ENCODE results near the gene ZMYND11.

The ZMYND11 gene

DNA sequence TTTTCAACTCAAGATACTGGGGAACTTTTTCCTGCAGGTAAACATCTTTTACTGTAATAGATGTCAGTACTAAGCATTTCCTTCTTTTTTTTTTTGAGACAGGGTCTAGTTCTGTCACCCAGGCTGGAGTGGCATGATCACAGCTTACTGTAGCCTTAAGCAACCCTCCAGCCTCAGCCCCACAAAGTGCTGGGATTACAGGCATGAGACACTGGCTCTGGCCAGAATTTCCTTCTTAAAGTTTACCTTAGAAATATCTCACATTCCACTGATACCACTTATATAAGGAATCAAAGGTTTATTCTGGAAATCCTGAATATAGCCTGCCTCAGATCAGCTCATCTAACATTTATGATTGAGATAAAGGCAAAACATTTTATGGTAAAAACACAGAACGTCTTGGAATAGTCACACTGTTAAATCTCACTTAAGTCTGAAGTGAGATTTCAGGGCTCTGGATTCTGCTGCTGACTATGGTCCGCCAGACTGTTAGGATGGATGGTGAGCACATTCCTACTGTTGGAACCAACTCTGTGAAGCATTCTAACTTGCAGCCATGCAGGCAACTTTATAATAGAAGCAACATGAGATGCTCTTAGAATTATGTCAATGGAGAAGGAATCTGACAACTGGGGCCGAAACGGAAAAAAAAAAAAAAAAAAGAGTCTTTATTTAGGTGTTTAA, 151.9 kb downstream of the ZMYND11 start:
- Mint-ChIP-seq H3K27ac (no peak overlapping the region), H3K4me1 (no peaks in the 10 kb centered on the region), H3K36me3 (ENCODE audit: low read depth) (peaks cover 62% of the 10 kb centered on the region), H3K4me3 (no peak overlapping the region), H3K9me3 (no peaks in the 10 kb centered on the region), H3K27me3 (ENCODE audit: low read depth) (no peaks in the 10 kb centered on the region)
- no peak for TF ChIP-seq CTCF (IDR thresholded peaks at IDR 0.05; ENCODE audit: unreplicated experiment in 3 of 3)

GRCh38 chr10:287814-288213, 152.6 kb downstream of the ZMYND11 start:
- H3K4me3 Mint-ChIP-seq: no peak overlapping the region

DNA sequence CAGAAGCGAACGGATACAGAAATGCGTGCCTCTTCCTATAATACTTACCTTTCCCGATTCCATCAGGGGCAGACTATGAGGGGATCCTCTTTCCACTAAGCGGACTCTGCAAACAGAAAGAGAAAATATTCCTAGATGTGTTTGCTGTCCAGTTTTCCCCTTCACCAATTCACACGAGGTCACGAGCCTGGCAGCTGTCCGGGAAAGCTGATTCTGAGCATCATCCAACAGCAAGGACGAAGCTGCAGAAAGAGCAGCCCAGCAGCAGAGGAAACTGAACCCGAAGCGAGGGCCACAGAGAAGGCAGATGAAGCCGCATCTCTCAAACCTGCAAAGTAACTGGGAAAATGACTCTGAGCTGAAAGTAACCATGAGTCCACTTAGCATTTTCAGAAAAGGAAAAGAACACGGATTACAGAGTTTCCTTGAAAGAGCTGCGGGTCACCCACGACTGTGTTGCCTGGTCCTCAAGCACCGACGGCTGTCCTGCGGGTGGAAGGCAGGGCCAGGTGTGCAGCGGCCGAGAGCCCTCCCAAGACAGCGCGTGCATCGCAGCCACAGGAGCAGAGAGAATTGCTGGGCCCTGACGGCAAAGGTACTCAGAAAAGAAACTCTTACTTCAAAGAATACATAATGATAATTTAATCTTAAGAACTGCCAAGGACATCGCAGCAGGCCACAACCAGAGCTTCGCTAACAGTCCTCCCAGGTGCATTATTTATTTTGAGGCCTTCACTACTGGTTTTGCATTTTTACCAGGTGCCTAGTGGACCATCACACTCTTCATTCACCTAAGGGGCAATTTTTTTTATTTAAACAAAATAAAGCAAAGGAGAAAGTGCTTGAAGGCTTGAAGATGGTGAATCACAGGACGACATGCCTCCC, 153.3 kb downstream of the ZMYND11 start:
- H3K4me1 Mint-ChIP-seq: peaks cover 2% of the 10 kb centered on the region
- no peak overlapping the region for H3K27ac Mint-ChIP-seq
- H3K4me3 Mint-ChIP-seq: no peak overlapping the region
- no peak for TF ChIP-seq CTCF (IDR thresholded peaks at IDR 0.05; ENCODE audit: unreplicated experiment in 3 of 3)
- H3K36me3 Mint-ChIP-seq (ENCODE audit: low read depth): peaks cover 58% of the 10 kb centered on the region
- no peaks in the 10 kb centered on the region for H3K9me3 Mint-ChIP-seq
- no peaks in the 10 kb centered on the region for H3K27me3 Mint-ChIP-seq (ENCODE audit: low read depth)

More at GRCh38 chr10:287814-288213, 152.6 kb downstream of the ZMYND11 start:
- H3K27ac Mint-ChIP-seq: no peak overlapping the region
- H3K36me3 Mint-ChIP-seq (ENCODE audit: low read depth): peaks cover 65% of the 10 kb centered on the region
- no peaks in the 10 kb centered on the region for H3K27me3 Mint-ChIP-seq (ENCODE audit: low read depth)
- no peaks in the 10 kb centered on the region for H3K4me1 Mint-ChIP-seq
- no peaks in the 10 kb centered on the region for H3K9me3 Mint-ChIP-seq
- TF ChIP-seq CTCF (IDR thresholded peaks at IDR 0.05; ENCODE audit: unreplicated experiment in 3 of 3): peak in 2 of 3 experiments; percentile 9 to 23

DNA sequence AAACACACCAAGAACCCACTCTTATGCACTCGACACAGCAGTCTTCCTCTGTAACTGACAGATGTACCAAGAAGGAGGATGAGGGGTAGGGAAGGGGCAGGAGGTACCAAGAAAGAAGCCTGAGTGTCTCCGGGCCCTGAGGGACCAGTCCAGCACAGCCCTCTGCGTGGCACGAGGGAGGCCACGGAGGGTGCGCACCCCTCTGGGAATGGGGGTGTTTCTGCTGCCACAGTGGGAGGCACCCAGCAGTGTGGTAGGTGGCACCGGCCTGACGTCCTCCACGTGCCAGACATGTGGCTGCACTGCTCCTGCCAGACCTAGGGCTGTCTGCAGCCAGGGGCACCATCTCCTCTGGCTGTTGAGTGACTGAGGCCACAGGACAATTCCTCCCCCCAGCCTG, 154.3 kb downstream of the ZMYND11 start:
- H3K9me3 Mint-ChIP-seq: no peaks in the 10 kb centered on the region
- H3K4me3 Mint-ChIP-seq: no peak overlapping the region
- peaks cover 48% of the 10 kb centered on the region for H3K36me3 Mint-ChIP-seq (ENCODE audit: low read depth)
- H3K4me1 Mint-ChIP-seq: peaks cover 4% of the 10 kb centered on the region
- no peak for TF ChIP-seq CTCF (IDR thresholded peaks at IDR 0.05; ENCODE audit: unreplicated experiment in 3 of 3)
- no peaks in the 10 kb centered on the region for H3K27me3 Mint-ChIP-seq (ENCODE audit: low read depth)
- no peak overlapping the region for H3K27ac Mint-ChIP-seq

DNA sequence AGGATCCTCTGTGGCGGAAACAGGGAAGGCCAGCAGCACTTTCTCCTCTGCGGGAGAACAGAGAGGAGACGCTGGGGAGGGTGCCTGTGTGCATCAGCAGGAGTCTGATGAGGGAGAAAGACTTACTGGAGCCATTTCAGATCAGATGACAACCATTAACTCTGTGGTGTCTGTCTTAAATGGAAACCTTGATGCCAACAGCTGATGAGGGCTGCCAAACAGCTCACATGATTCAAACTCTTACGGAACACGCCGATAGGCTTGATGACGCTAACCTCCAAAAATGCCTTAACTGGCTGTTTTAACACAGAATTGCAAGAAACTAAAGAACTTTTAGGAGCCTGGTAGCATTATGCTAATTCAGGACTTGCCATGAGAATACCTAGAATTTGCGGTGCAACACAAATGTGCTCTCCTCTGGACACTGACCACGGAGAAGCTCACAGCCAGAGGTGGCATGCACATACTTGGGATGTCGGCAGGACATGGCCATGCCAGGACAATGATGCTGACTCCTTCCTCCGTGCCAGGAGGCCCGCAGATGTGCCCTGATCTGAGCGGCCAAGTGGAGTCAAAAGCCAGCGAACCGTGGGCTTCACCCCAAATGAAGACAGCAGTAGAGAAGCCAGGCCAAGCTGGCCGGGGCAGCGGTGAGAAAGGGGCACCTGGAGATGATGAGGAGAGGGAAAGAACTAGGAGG, 154.9 kb downstream of the ZMYND11 start:
- Mint-ChIP-seq H3K9me3 (no peaks in the 10 kb centered on the region), H3K27ac (no peak overlapping the region), H3K36me3 (ENCODE audit: low read depth) (peaks cover 46% of the 10 kb centered on the region), H3K4me3 (no peak overlapping the region), H3K4me1 (peaks cover 4% of the 10 kb centered on the region), H3K27me3 (ENCODE audit: low read depth) (no peaks in the 10 kb centered on the region)
- TF ChIP-seq CTCF (IDR thresholded peaks at IDR 0.05; ENCODE audit: unreplicated experiment in 3 of 3): no peak
